ENCODE data around the gene LARGE1. TPM values are rescaled to one million over a fixed set of nuclear protein-coding genes. Genes with fewer than 3 reads are reported as not detected.
A peak's percentile ranks its signal among the peaks of the same experiment; 100 is the strongest.

The LARGE1 gene
- total RNA-seq, 4 donors from 2014 or later, result 18.7 to 82.1 (median 39.2) TPM

GRCh38 chr22:33921525-33922348, 1.5 kb upstream of the LARGE1 start:
- intact Hi-C loops (cut with DNase I; ENCODE audit: low total_unique reads), result no loop called here
- peak overlapping the region; percentile 92 to 93 for H3K27ac ChIP-seq
- DNase-seq, result peak; percentile 70 to 76
- TF ChIP-seq POLR2A (IDR thresholded peaks at IDR 0.05) (peak in 1 of 2 donors; percentile 37), CTCF (IDR thresholded peaks at IDR 0.05) (no peak)
- no peaks in the 10 kb centered on the region for H3K36me3 ChIP-seq
- no peaks in the 10 kb centered on the region for H3K9me3 ChIP-seq
- peak overlapping the region; percentile 63 to 68 for H3K4me3 ChIP-seq
- no peaks in the 10 kb centered on the region for H3K27me3 ChIP-seq
- no peaks in the 10 kb centered on the region for H3K4me1 ChIP-seq

- Histone ChIP-seq H3K27ac (peak overlapping the region; percentile 92 to 93), H3K4me1 (no peaks in the 10 kb centered on the region), H3K27me3 (no peaks in the 10 kb centered on the region), H3K9me3 (no peaks in the 10 kb centered on the region), H3K4me3 (peak overlapping the region; percentile 63 to 68), H3K36me3 (no peaks in the 10 kb centered on the region)
- TF ChIP-seq CTCF (IDR thresholded peaks at IDR 0.05) (peak in 1 of 4 experiments; percentile 15), POLR2A (IDR thresholded peaks at IDR 0.05) (peak; percentile 95)
- peak; percentile 98 to 100 for DNase-seq
- intact Hi-C loops (cut with DNase I; ENCODE audit: low total_unique reads), result no loop called here
Observed at GRCh38 chr22:33920927-33921524, 750 bp upstream of the LARGE1 start.

GRCh38 chr22:33919391-33920196, 682 bp downstream of the LARGE1 start:
- Histone ChIP-seq H3K9me3 (no peaks in the 10 kb centered on the region), H3K4me1 (no peaks in the 10 kb centered on the region), H3K4me3 (peak overlapping the region; percentile 65 to 93), H3K27ac (peak overlapping the region; percentile 76 to 93), H3K27me3 (no peaks in the 10 kb centered on the region), H3K36me3 (no peaks in the 10 kb centered on the region)
- TF ChIP-seq CTCF (IDR thresholded peaks at IDR 0.05) (no peak), POLR2A (IDR thresholded peaks at IDR 0.05) (no peak)
- DNase-seq, result peak; percentile 36 to 40
- intact Hi-C loops (cut with DNase I; ENCODE audit: low total_unique reads), result no loop called here

- Histone ChIP-seq H3K36me3 (no peaks in the 10 kb centered on the region), H3K27ac (peak overlapping the region; percentile 76 to 93), H3K4me1 (no peaks in the 10 kb centered on the region), H3K4me3 (peak overlapping the region; percentile 65 to 93), H3K27me3 (no peaks in the 10 kb centered on the region), H3K9me3 (no peaks in the 10 kb centered on the region)
- TF ChIP-seq POLR2A (IDR thresholded peaks at IDR 0.05) (no peak), CTCF (IDR thresholded peaks at IDR 0.05) (no peak)
- DNase-seq, result no peak
- intact Hi-C loops (cut with DNase I; ENCODE audit: low total_unique reads), result no loop called here
Observed at GRCh38 chr22:33918676-33919365, 1.5 kb downstream of the LARGE1 start.

All from uterus (tissue), 4 donors.